ENCODE data around the gene SMARCD1. TPM values are rescaled to one million over a fixed set of nuclear protein-coding genes. Genes with fewer than 3 reads are reported as not detected.

SMARCD1 gene
- total RNA-seq, 1 donor from 2014 or later = 152 TPM

DNA sequence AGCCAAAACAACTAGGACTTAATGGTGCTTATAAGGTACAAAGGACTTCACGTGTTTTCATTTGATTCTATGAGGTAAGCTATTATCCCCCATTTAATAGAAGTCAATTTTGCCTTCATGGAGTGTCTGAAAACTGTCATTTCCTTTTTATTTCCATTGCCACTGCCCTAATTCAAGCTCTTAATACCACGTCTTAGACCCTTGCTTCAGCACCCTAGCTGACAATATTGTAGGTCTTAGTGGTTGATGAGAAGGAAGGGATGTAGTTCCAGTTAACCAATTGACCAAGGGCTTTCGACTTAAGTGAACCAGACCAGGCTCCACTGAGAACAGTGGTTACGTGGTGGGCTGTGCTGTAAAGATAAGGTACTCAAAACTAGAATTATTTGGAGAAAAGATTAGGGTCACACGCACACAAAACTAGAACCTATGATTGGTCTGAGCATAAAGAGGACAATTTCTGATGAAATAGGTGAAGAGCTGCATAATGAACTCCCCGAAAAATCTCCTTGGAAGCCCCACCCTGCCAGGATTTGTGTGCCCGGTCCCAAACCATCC, 37.4 kb upstream of the SMARCD1 start:
- H3K36me3 Mint-ChIP-seq (ENCODE audit: unreplicated experiment) = no peaks in the 10 kb centered on the region
- H3K9me3 Mint-ChIP-seq (ENCODE audit: unreplicated experiment) = peaks cover 17% of the 10 kb centered on the region
- no peak for DNase-seq
- TF ChIP-seq, protein P1, sequence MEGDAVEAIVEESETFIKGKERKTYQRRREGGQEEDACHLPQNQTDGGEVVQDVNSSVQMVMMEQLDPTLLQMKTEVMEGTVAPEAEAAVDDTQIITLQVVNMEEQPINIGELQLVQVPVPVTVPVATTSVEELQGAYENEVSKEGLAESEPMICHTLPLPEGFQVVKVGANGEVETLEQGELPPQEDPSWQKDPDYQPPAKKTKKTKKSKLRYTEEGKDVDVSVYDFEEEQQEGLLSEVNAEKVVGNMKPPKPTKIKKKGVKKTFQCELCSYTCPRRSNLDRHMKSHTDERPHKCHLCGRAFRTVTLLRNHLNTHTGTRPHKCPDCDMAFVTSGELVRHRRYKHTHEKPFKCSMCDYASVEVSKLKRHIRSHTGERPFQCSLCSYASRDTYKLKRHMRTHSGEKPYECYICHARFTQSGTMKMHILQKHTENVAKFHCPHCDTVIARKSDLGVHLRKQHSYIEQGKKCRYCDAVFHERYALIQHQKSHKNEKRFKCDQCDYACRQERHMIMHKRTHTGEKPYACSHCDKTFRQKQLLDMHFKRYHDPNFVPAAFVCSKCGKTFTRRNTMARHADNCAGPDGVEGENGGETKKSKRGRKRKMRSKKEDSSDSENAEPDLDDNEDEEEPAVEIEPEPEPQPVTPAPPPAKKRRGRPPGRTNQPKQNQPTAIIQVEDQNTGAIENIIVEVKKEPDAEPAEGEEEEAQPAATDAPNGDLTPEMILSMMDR (IDR thresholded peaks at IDR 0.05; ENCODE audit: partially characterized antibody, unreplicated experiment) = no peak
- H3K27ac Mint-ChIP-seq (ENCODE audit: unreplicated experiment) = no peak overlapping the region
- H3K4me3 Mint-ChIP-seq (ENCODE audit: unreplicated experiment) = no peak overlapping the region
- H3K4me1 Mint-ChIP-seq (ENCODE audit: low read depth, unreplicated experiment) = peaks cover 36% of the 10 kb centered on the region
- H3K27me3 Mint-ChIP-seq (ENCODE audit: unreplicated experiment) = peaks cover 17% of the 10 kb centered on the region

DNA sequence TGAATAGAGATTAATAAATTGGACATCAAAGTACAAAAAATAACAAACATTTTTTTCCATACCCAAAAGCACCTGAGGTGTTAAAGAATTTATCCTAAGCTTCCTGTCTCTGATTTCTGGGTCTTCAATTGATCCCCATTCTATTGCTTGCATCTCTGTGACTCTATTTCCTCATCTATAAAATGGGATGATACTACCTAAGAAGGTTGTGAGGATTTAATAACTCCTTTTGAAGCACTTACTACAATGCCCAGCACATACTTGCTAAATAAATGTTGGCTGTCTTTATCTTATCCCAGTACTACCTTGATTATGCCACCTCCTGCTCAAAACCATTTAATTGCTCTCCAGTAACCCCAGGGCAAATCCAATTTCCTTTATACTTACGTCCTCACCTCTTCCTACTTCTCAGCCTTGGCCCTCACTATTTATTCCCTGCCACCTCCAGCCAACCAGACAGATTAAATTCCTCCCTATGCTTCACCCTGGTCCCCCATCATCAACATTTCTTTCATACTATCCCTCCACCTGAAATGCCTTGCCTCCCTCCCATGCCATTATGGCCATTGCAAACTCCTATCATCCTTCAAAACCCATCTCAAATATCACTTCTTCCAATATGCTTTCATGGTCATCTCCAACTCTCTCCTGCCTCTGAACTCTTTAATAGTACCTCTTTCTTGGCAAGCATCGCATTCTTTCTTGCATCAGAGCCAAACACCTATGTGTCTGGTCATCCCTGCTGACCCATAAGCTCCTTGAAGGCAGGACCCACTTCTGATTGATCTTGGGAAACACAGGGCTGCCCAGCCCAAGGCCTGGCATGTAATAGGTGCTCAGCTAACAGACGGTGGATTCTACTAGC, 35.7 kb upstream of the SMARCD1 start:
- Mint-ChIP-seq H3K4me1 (ENCODE audit: low read depth, unreplicated experiment) (peaks cover 41% of the 10 kb centered on the region), H3K36me3 (ENCODE audit: unreplicated experiment) (no peaks in the 10 kb centered on the region), H3K4me3 (ENCODE audit: unreplicated experiment) (peak overlapping the region; percentile 7), H3K27me3 (ENCODE audit: unreplicated experiment) (peaks cover 21% of the 10 kb centered on the region), H3K9me3 (ENCODE audit: unreplicated experiment) (peaks cover 23% of the 10 kb centered on the region), H3K27ac (ENCODE audit: unreplicated experiment) (peak overlapping the region; percentile 84)
- no peak for DNase-seq
- TF ChIP-seq, protein P1 (IDR thresholded peaks at IDR 0.05; ENCODE audit: partially characterized antibody, unreplicated experiment) = no peak

DNA sequence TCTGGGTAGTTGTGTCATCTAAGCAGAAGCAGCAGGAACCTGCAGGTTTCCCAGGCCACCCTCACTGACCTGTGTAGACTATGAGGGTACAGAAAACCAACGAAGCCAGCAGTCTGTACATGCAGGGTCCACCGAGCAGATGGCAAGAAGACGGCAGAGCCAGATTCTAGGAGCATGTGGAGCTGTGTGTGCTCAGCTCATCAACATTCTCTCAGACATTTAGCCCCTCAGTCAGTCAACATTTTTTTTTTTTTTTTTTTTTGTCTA, 35.1 kb upstream of the SMARCD1 start:
- no peak for DNase-seq
- peaks cover 19% of the 10 kb centered on the region for H3K27me3 Mint-ChIP-seq (ENCODE audit: unreplicated experiment)
- peaks cover 41% of the 10 kb centered on the region for H3K4me1 Mint-ChIP-seq (ENCODE audit: low read depth, unreplicated experiment)
- no peaks in the 10 kb centered on the region for H3K36me3 Mint-ChIP-seq (ENCODE audit: unreplicated experiment)
- H3K9me3 Mint-ChIP-seq (ENCODE audit: unreplicated experiment) = peaks cover 22% of the 10 kb centered on the region
- H3K27ac Mint-ChIP-seq (ENCODE audit: unreplicated experiment) = peak overlapping the region; percentile 84
- TF ChIP-seq, protein P1 (IDR thresholded peaks at IDR 0.05; ENCODE audit: partially characterized antibody, unreplicated experiment) = no peak
- peak overlapping the region; percentile 37 for H3K4me3 Mint-ChIP-seq (ENCODE audit: unreplicated experiment)

DNA sequence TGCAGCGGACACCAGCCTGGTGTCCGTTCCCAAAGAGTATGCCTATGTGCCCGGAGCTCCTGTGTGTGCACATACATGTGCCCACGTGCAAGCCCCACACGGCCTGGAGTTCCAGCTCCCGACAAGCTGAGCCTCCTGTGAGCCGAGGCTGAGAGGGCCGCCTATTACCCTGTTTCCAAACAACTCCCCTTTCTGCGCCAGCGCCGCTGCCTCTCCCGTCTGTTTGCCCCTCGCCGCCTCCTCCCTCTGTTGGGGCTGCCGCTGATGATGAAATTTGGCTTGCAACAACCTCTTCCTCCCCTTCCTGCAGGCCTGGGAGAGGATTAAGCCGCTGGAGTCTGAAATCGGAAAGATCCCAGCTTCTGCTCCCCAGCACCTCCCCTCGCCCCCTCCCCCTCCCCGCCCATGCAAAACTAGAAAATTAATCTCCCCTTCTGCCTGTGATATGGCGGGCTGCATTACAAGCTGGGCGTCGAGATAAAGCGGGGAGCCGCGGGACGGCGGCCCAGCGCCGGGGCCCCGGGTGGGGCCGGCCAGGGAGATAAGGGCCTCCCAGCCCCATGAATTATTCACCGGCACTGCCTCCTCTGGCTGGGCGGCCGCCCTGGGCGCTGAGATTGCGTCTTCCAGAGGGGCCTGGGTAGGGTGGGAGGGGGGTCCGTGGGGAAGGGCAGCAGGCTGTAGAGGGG, 34.6 kb upstream of the SMARCD1 start:
- H3K9me3 Mint-ChIP-seq (ENCODE audit: unreplicated experiment) = peaks cover 20% of the 10 kb centered on the region
- peak; percentile 67 for DNase-seq
- peak overlapping the region; percentile 93 for H3K27ac Mint-ChIP-seq (ENCODE audit: unreplicated experiment)
- peak overlapping the region; percentile 68 for H3K4me3 Mint-ChIP-seq (ENCODE audit: unreplicated experiment)
- TF ChIP-seq, protein P1 (IDR thresholded peaks at IDR 0.05; ENCODE audit: partially characterized antibody, unreplicated experiment) = no peak
- H3K4me1 Mint-ChIP-seq (ENCODE audit: low read depth, unreplicated experiment) = peaks cover 42% of the 10 kb centered on the region
- no peaks in the 10 kb centered on the region for H3K36me3 Mint-ChIP-seq (ENCODE audit: unreplicated experiment)
- H3K27me3 Mint-ChIP-seq (ENCODE audit: unreplicated experiment) = peaks cover 19% of the 10 kb centered on the region

Data from glutamatergic neuron (in vitro differentiated cells).